ENCODE data around the gene CCRL2.

CCRL2 gene

DNA sequence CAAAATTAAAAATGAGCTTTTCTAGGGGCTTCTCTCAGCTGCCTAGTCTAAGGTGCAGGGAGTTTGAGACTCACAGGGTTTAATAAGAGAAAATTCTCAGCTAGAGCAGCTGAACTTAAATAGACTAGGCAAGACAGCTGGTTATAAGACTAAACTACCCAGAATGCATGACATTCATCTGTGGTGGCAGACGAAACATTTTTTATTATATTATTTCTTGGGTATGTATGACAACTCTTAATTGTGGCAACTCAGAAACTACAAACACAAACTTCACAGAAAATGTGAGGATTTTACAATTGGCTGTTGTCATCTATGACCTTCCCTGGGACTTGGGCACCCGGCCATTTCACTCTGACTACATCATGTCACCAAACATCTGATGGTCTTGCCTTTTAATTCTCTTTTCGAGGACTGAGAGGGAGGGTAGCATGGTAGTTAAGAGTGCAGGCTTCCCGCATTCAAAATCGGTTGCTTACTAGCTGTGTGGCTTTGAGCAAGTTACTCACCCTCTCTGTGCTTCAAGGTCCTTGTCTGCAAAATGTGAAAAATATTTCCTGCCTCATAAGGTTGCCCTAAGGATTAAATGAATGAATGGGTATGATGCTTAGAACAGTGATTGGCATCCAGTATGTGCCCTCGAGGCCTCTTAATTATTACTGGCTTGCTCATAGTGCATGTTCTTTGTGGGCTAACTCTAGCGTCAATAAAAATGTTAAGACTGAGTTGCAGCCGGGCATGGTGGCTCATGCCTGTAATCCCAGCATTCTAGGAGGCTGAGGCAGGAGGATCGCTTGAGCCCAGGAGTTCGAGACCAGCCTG lies 35.3 kb upstream of the CCRL2 start:
- Histone ChIP-seq H4K20me1 (peaks cover 0 to 40% (median 0%) of the 10 kb centered on the region in 11 experiments; a peak in 4 of 22 replicates), H3K27me3 (no peaks in the 10 kb centered on the region), H3K4me3 (peak overlapping the region in 5 of 10 experiments; percentile 36 to 72 (median 64); a peak in 9 of 20 replicates), H3K4me2 (peak overlapping the region in 5 of 11 experiments; percentile 59 to 96 (median 85); a peak in 10 of 22 replicates), H3K36me3 (peaks cover 0 to 54% (median 0%) of the 10 kb centered on the region in 11 experiments; a peak in 6 of 22 replicates), H3K9ac (peak overlapping the region in 6 of 11 experiments; percentile 28 to 94 (median 79); a peak in 11 of 22 replicates), H3K27ac (peak overlapping the region in 6 of 11 experiments; percentile 22 to 89 (median 79); a peak in 11 of 22 replicates), H3K4me1 (peaks cover 12 to 96% (median 41%) of the 10 kb centered on the region in 10 experiments), H3K9me3 (replicated peaks in 1 of 11) (no peaks in the 10 kb centered on the region)
- TF ChIP-seq Cebpa-rat (IDR thresholded peaks at IDR 0.05) = no peak

DNA sequence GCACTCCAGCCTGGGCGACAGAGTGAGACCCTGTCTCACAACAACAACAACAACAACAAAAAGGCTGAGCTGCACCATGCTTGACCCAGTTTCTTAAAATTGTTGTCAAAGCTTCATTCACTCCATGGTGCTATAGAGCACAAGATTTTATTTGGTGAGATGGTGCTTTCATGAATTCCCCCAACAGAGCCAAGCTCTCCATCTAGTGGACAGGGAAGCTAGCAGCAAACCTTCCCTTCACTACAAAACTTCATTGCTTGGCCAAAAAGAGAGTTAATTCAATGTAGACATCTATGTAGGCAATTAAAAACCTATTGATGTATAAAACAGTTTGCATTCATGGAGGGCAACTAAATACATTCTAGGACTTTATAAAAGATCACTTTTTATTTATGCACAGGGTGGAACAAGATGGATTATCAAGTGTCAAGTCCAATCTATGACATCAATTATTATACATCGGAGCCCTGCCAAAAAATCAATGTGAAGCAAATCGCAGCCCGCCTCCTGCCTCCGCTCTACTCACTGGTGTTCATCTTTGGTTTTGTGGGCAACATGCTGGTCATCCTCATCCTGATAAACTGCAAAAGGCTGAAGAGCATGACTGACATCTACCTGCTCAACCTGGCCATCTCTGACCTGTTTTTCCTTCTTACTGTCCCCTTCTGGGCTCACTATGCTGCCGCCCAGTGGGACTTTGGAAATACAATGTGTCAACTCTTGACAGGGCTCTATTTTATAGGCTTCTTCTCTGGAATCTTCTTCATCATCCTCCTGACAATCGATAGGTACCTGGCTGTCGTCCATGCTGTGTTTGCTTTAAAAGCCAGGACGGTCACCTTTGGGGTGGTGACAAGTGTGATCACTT lies 34.3 kb upstream of the CCRL2 start:
- H3K4me1 ChIP-seq = peaks cover 12 to 95% (median 39%) of the 10 kb centered on the region in 10 experiments
- TF ChIP-seq Cebpa-rat (IDR thresholded peaks at IDR 0.05) = no peak

DNA sequence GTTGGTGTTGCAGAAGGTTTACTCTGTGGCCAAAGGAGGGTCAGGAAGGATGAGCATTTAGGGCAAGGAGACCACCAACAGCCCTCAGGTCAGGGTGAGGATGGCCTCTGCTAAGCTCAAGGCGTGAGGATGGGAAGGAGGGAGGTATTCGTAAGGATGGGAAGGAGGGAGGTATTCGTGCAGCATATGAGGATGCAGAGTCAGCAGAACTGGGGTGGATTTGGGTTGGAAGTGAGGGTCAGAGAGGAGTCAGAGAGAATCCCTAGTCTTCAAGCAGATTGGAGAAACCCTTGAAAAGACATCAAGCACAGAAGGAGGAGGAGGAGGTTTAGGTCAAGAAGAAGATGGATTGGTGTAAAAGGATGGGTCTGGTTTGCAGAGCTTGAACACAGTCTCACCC lies 32.3 kb upstream of the CCRL2 start:
- H3K9ac ChIP-seq = peak overlapping the region in 2 of 11 experiments; percentile 62 to 94; a peak in 3 of 22 replicates
- no peak overlapping the region for H3K27ac ChIP-seq
- H4K20me1 ChIP-seq = peaks cover 0 to 44% (median 0%) of the 10 kb centered on the region in 11 experiments; a peak in 4 of 22 replicates
- peak overlapping the region in 3 of 10 experiments; percentile 7 to 71 (median 63); a peak in 5 of 20 replicates for H3K4me3 ChIP-seq
- TF ChIP-seq Cebpa-rat (IDR thresholded peaks at IDR 0.05) = no peak
- peaks cover 0 to 47% (median 0%) of the 10 kb centered on the region in 11 experiments; a peak in 6 of 22 replicates for H3K36me3 ChIP-seq
- H3K4me1 ChIP-seq = peaks cover 12 to 83% (median 29%) of the 10 kb centered on the region in 10 experiments
- peak overlapping the region in 5 of 11 experiments; percentile 7 to 96 (median 85); a peak in 9 of 22 replicates for H3K4me2 ChIP-seq
- H3K9me3 ChIP-seq (replicated peaks in 1 of 11) = no peaks in the 10 kb centered on the region
- no peaks in the 10 kb centered on the region for H3K27me3 ChIP-seq

More for the DNA sequence above, 34.3 kb upstream of the CCRL2 start:
- peak overlapping the region in 5 of 11 experiments; percentile 59 to 96 (median 85); a peak in 10 of 22 replicates for H3K4me2 ChIP-seq
- H3K27ac ChIP-seq = peak overlapping the region in 4 of 11 experiments; percentile 72 to 89 (median 79); a peak in 6 of 22 replicates
- H3K9ac ChIP-seq = peak overlapping the region in 4 of 11 experiments; percentile 73 to 94 (median 89); a peak in 6 of 22 replicates
- H3K27me3 ChIP-seq = no peaks in the 10 kb centered on the region
- peak overlapping the region in 4 of 10 experiments; percentile 63 to 72 (median 68); a peak in 7 of 20 replicates for H3K4me3 ChIP-seq
- H3K9me3 ChIP-seq (replicated peaks in 1 of 11) = no peaks in the 10 kb centered on the region
- peaks cover 0 to 52% (median 0%) of the 10 kb centered on the region in 11 experiments; a peak in 6 of 22 replicates for H3K36me3 ChIP-seq
- peaks cover 0 to 44% (median 0%) of the 10 kb centered on the region in 11 experiments; a peak in 4 of 22 replicates for H4K20me1 ChIP-seq

DNA sequence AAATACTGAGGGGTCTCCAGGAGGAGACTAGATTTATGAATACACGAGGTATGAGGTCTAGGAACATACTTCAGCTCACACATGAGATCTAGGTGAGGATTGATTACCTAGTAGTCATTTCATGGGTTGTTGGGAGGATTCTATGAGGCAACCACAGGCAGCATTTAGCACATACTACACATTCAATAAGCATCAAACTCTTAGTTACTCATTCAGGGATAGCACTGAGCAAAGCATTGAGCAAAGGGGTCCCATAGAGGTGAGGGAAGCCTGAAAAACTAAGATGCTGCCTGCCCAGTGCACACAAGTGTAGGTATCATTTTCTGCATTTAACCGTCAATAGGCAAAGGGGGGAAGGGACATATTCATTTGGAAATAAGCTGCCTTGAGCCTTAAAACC lies 31.8 kb upstream of the CCRL2 start:
- Histone ChIP-seq H3K27ac (no peak overlapping the region), H3K4me3 (peak overlapping the region in 3 of 10 experiments; percentile 7 to 71 (median 63); a peak in 5 of 20 replicates), H3K4me2 (peak overlapping the region; percentile 11 to 96 (median 53); a peak in 19 of 22 replicates), H4K20me1 (peaks cover 0 to 44% (median 0%) of the 10 kb centered on the region in 11 experiments; a peak in 4 of 22 replicates), H3K4me1 (peaks cover 12 to 83% (median 27%) of the 10 kb centered on the region in 10 experiments), H3K36me3 (peaks cover 0 to 47% (median 0%) of the 10 kb centered on the region in 11 experiments; a peak in 6 of 22 replicates), H3K9ac (peak overlapping the region in 3 of 11 experiments; percentile 10 to 94 (median 26); a peak in 4 of 22 replicates), H3K9me3 (replicated peaks in 1 of 11) (no peaks in the 10 kb centered on the region), H3K27me3 (no peaks in the 10 kb centered on the region)
- TF ChIP-seq Cebpa-rat (IDR thresholded peaks at IDR 0.05) = no peak

DNA sequence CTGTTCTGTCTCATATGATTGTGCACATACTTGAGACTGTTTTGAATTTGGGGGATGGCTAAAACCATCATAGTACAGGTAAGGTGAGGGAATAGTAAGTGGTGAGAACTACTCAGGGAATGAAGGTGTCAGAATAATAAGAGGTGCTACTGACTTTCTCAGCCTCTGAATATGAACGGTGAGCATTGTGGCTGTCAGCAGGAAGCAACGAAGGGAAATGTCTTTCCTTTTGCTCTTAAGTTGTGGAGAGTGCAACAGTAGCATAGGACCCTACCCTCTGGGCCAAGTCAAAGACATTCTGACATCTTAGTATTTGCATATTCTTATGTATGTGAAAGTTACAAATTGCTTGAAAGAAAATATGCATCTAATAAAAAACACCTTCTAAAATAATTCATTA lies 31.2 kb upstream of the CCRL2 start:
- H3K27me3 ChIP-seq = no peaks in the 10 kb centered on the region
- H3K4me2 ChIP-seq = peak overlapping the region; percentile 11 to 96 (median 53); a peak in 20 of 22 replicates

DNA sequence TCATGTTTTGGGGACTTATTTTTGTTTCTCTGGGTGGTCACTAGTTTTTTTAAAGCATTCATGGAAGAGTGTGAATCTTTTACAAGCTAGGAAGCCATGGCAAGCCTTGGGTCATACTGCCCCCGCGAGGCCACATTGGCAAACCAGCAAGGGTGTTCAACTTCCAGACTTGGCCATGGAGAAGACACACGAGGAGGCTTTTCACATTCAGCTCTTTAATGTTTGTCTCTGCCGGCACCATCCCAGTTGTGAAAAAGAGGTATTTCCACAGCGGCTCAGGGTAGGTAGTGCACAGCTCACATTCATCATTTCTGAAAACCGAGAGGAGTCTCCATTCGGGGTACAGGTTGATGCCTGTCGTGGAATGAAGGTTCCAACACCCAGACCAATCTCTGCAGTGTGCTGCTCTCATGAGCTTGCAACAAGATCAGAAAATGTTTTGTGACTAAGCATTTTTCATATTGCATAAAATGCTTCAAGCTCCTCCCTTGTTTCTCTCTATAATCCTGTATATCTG lies 28.6 kb upstream of the CCRL2 start:
- Histone ChIP-seq H3K27ac (no peak overlapping the region), H3K4me2 (peak overlapping the region in 2 of 11 experiments; percentile 27 to 36; a peak in 1 of 22 replicates), H3K9ac (no peak overlapping the region), H3K4me3 (no peak overlapping the region), H3K9me3 (replicated peaks in 1 of 11) (no peaks in the 10 kb centered on the region), H3K36me3 (peaks cover 0 to 38% (median 0%) of the 10 kb centered on the region in 11 experiments; a peak in 6 of 22 replicates), H3K27me3 (no peaks in the 10 kb centered on the region), H4K20me1 (peaks cover 0 to 35% (median 0%) of the 10 kb centered on the region in 11 experiments; a peak in 4 of 22 replicates), H3K4me1 (peaks cover 32 to 96% (median 36%) of the 10 kb centered on the region in 10 experiments)
- TF ChIP-seq Cebpa-rat (IDR thresholded peaks at IDR 0.05) = no peak

More for the DNA sequence above, 31.2 kb upstream of the CCRL2 start:
- Histone ChIP-seq H3K4me1 (peaks cover 18 to 89% (median 29%) of the 10 kb centered on the region in 10 experiments), H3K4me3 (peak overlapping the region in 2 of 10 experiments; percentile 63 to 71; a peak in 5 of 20 replicates), H4K20me1 (peaks cover 0 to 44% (median 0%) of the 10 kb centered on the region in 11 experiments; a peak in 4 of 22 replicates), H3K27ac (no peak overlapping the region), H3K9me3 (replicated peaks in 1 of 11) (no peaks in the 10 kb centered on the region), H3K9ac (peak overlapping the region in 3 of 11 experiments; percentile 10 to 94 (median 26); a peak in 4 of 22 replicates), H3K36me3 (peaks cover 0 to 47% (median 0%) of the 10 kb centered on the region in 11 experiments; a peak in 6 of 22 replicates)
- TF ChIP-seq Cebpa-rat (IDR thresholded peaks at IDR 0.05) = no peak

DNA sequence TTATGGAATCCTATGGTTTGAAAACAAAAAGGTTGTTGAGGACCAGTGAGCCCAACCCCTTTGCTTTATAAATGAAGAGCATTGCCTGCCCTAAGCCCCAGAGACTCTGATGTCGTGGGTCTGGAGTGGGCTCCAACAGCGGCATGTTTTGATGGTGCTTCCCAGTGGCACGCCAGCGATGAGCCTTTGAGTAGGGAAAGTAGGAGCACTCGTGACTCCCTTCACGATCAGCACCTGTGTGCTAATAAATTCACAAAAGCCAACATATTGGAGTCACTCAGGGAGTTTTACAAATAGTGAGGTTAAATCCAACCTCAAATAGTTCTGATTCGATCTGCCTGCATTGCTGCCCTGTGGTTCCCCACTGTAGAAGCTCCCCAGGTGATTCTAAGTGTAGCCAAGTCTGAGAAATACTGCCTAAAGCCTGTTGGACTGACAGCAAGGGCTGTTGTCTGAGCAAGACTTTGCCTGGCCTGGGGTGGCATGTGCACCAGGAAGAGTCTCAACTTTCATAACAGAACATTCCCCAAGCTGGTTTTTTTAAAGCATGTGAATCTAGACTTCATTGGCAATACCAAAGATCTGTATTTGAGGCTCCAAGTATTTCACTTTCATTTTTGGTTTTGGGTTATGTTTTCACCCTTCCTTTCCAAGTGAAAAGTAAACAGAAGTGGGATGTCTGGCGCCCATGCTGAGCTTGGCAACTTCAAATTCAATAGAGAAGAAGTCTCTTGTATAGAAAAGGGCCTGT lies 26.4 kb upstream of the CCRL2 start:
- Histone ChIP-seq H3K4me3 (no peak overlapping the region), H3K27me3 (no peaks in the 10 kb centered on the region), H3K27ac (peak overlapping the region in 5 of 11 experiments; percentile 4 to 31 (median 15); a peak in 7 of 22 replicates), H3K4me1 (peaks cover 42 to 96% (median 47%) of the 10 kb centered on the region in 10 experiments), H3K36me3 (peaks cover 0 to 17% (median 0%) of the 10 kb centered on the region in 11 experiments; a peak in 2 of 22 replicates), H3K9ac (no peak overlapping the region), H3K9me3 (replicated peaks in 1 of 11) (no peaks in the 10 kb centered on the region), H3K4me2 (peak overlapping the region; percentile 26 to 82 (median 53)), H4K20me1 (peaks cover 0 to 14% (median 0%) of the 10 kb centered on the region in 11 experiments; a peak in 2 of 22 replicates)
- no peak for TF ChIP-seq Cebpa-rat (IDR thresholded peaks at IDR 0.05)

All from BLaER1 treated with 17β-estradiol and CSF1 and Interleukin-3, amounts not matched to agents 10 nM and 100 nM (cell line).